A549 (cell line): ENCODE results near the gene CENPM. TPM values are rescaled to one million over a fixed set of nuclear protein-coding genes. Genes with fewer than 3 reads are reported as not detected.

Source experiments
- ATAC-seq, 2 experiments: fragments of 200-7000 bp in 1 of 2; fragments of >200 bp in 1 of 2; cut with Nextera tagmentation in 1 of 2; cut with Tn5 transposase in 1 of 2; 3 replicates each; pipeline versions ENCODE4 v1.8.0 to v1.9.1; 2018 to 2020; ENCODE audit warnings: mild to moderate bottlenecking in 1 of 2, moderate library complexity in 1 of 2
- CTCF ChIA-PET: fragments of 300-600 bp; sonication (Branson Sonifier 250); formaldehyde crosslinking; extraction: SDS; loops from one replicate; lab custom pipeline; 2021; ENCODE audit warnings: antibody characterized with exemption, inconsistent platforms; lab: Yijun Ruan, JAX
- POLR2A ChIA-PET: fragments of 350-600 bp; formaldehyde crosslinking; extraction: SDS; loops from one replicate; lab custom pipeline; 2021; ENCODE audit warnings: antibody characterized with exemption, inconsistent platforms; lab: Yijun Ruan, JAX
- DNase-seq, 2 experiments: peaks; one replicate each; pipeline versions ENCODE4 v3.0.0 to v3.0.0-alpha.2; 2011 to 2016; ENCODE audit warnings: low read depth in 1 of 2, low spot score in 1 of 2
- FAIRE-seq: peaks from 2 replicates; lab custom pipeline; 2011; peaks lifted over from hg19 to GRCh38; lab: Jason Lieb, UNC
- H3K27ac ChIP-seq, 2 experiments: fragments of >200 bp; sonication (Bioruptor Twin); formaldehyde crosslinking; 3 replicates each; pipeline ENCODE4 v1.5.1; 2016 to 2017
- H3K4me1 ChIP-seq: fragments of >200 bp; sonication (Bioruptor Twin); formaldehyde crosslinking; 3 replicates; pipeline ENCODE4 v1.6.1; 2016
- H3K4me2 ChIP-seq: fragments of >200 bp; sonication (Bioruptor Twin); formaldehyde crosslinking; 3 replicates; pipeline ENCODE4 v1.6.1; 2016
- H3K4me3 ChIP-seq: fragments of >200 bp; sonication (Bioruptor Twin); formaldehyde crosslinking; 3 replicates; pipeline ENCODE4 v1.5.1; 2016
- H3K9me3 ChIP-seq: fragments of >200 bp; sonication (Bioruptor Twin); formaldehyde crosslinking; 3 replicates; pipeline ENCODE4 v1.6.1; 2016
- BCL3 ChIP-seq: fragments of >200 bp; sonication (Bioruptor Twin); formaldehyde crosslinking; IDR thresholded peaks from 3 replicates; pipeline ENCODE4 v1.6.1; 2016
- BHLHE40 ChIP-seq: IDR thresholded peaks from 2 replicates; pipeline ENCODE4 v1.6.1; 2012; ENCODE audit warnings: low read depth, low read length, inconsistent platforms
- CBX2 ChIP-seq: fragments of 200-600 bp; sonication (generic); IDR thresholded peaks from 2 replicates; pipeline ENCODE4 v1.6.1; 2016; ENCODE audit warnings: low read depth, mild to moderate bottlenecking, borderline replicate concordance
- CEBPB ChIP-seq, 2 experiments: fragments of >200 bp in 1 of 2; sonication (Bioruptor Twin) in 1 of 2; formaldehyde crosslinking in 1 of 2; IDR thresholded peaks; 2 replicates each; pipeline ENCODE4 v1.6.1; 2012 to 2016
- CHD2 ChIP-seq: fragments of 150-350 bp; IDR thresholded peaks from 2 replicates; pipeline ENCODE4 v1.6.1; 2014; ENCODE audit warnings: low read length; ENCODE audit not compliant: partially characterized antibody
- EHF ChIP-seq: fragments of 250-450 bp; sonication (Bioruptor Pico); IDR thresholded peaks from 2 replicates; pipeline ENCODE4 v1.5.0; 2020; ENCODE audit warnings: mild to moderate bottlenecking
- ELK1 ChIP-seq: fragments of 150-350 bp; IDR thresholded peaks from 2 replicates; pipeline ENCODE4 v1.6.1; 2014; ENCODE audit warnings: low read depth, mild to moderate bottlenecking, low read length
- HDAC2 ChIP-seq: fragments of 200-600 bp; sonication (generic); IDR thresholded peaks from 2 replicates; pipeline ENCODE4 v1.6.1; 2016
- HEYL ChIP-seq: fragments of 250-450 bp; sonication (Bioruptor Pico); IDR thresholded peaks from 2 replicates; pipeline ENCODE4 v1.8.0; 2021; ENCODE audit warnings: mild to moderate bottlenecking, moderate library complexity
- HMGXB4 ChIP-seq: fragments of 250-450 bp; sonication (Bioruptor Pico); IDR thresholded peaks from 2 replicates; pipeline ENCODE4 v1.5.0; 2021; ENCODE audit warnings: mild to moderate bottlenecking, moderate library complexity, borderline replicate concordance
- HOXB5 ChIP-seq: fragments of 250-450 bp; sonication (Bioruptor Pico); IDR thresholded peaks from 2 replicates; pipeline ENCODE4 v1.5.0; 2020; ENCODE audit warnings: mild to moderate bottlenecking, moderate library complexity
- KDM1A ChIP-seq: fragments of 200-600 bp; sonication (generic); IDR thresholded peaks from 2 replicates; pipeline ENCODE4 v1.6.1; 2016; ENCODE audit warnings: low read depth, mild to moderate bottlenecking
- KDM5A ChIP-seq: fragments of 200-600 bp; sonication (generic); IDR thresholded peaks from 2 replicates; pipeline ENCODE4 v1.6.1; 2016; ENCODE audit warnings: antibody characterized with exemption, mild to moderate bottlenecking
- MAZ ChIP-seq: fragments of 150-350 bp; IDR thresholded peaks from 2 replicates; pipeline ENCODE4 v1.6.1; 2014; ENCODE audit warnings: antibody characterized with exemption, low read depth, low read length, borderline replicate concordance
- MYC ChIP-seq: IDR thresholded peaks from 2 replicates; pipeline ENCODE4 v1.6.1; 2012; ENCODE audit warnings: mild to moderate bottlenecking, inconsistent platforms, low read length, improper control_type of control experiment, borderline replicate concordance
- PBX3 ChIP-seq: IDR thresholded peaks from 2 replicates; pipeline ENCODE4 v1.6.1; 2012
- PHF8 ChIP-seq: fragments of 200-600 bp; sonication (generic); IDR thresholded peaks from 2 replicates; pipeline ENCODE4 v1.6.1; 2016; ENCODE audit warnings: low read depth, mild to moderate bottlenecking, antibody characterized with exemption, moderate library complexity, borderline replicate concordance
- POLR2AphosphoS2 ChIP-seq: conservative IDR thresholded peaks from 2 replicates; pipeline ENCODE4 v1.6.1; 2012; ENCODE audit warnings: low read length, improper control_type of control experiment, inconsistent platforms
- RARB ChIP-seq: fragments of 250-450 bp; sonication (Bioruptor Pico); IDR thresholded peaks from 2 replicates; pipeline ENCODE4 v1.8.0; 2021; ENCODE audit warnings: mild to moderate bottlenecking, moderate library complexity
- RCOR1 ChIP-seq: fragments of 150-350 bp; IDR thresholded peaks from 2 replicates; pipeline ENCODE4 v1.6.1; 2014; ENCODE audit warnings: antibody characterized with exemption, low read length, low read depth
- USF2 ChIP-seq: fragments of 450-650 bp; IDR thresholded peaks from 2 replicates; pipeline ENCODE4 v1.6.1; 2014; ENCODE audit warnings: antibody characterized with exemption
- ZFP36 ChIP-seq: fragments of 450-650 bp; IDR thresholded peaks from 2 replicates; pipeline ENCODE4 v1.6.1; 2014; ENCODE audit warnings: borderline replicate concordance; ENCODE audit not compliant: partially characterized antibody
- ZNF302 ChIP-seq: fragments of 250-450 bp; sonication (Bioruptor Pico); IDR thresholded peaks from 2 replicates; pipeline ENCODE4 v1.9.0; 2021; ENCODE audit warnings: inconsistent platforms, mild to moderate bottlenecking, moderate library complexity
- ZSCAN20 ChIP-seq: fragments of 250-450 bp; sonication (Bioruptor Pico); IDR thresholded peaks from 2 replicates; pipeline ENCODE4 v1.8.0; 2022; ENCODE audit warnings: mild to moderate bottlenecking, moderate library complexity
- whole genome bisulfite sequencing: methylation state at CpG from one replicate; pipeline ENCODE4 v1.1.6; 2017; ENCODE audit errors: missing lambda C conversion rate; 5-methylcytosine and 5-hydroxymethylcytosine counted together
- polyA plus RNA-seq, 4 experiments: library from polyadenylated mRNA; depleted of rRNA in 3 of 4; stranded (reverse); fragments of >200 nt; fragmentation: RNase III in 1 of 4; extraction: RNeasy Plus Mini Kit Qiagen cat#74134 plus additional on column Dnase treatment in 1 of 4; gene quantifications; 2 replicates in 3 of 4; 3 replicates in 1 of 4; pipeline ENCODE4 v1.2.3, GENCODE V29; 2011 to 2017

CENPM gene
- polyA plus RNA-seq, 2 of the 4 experiments (the other 2 are of a cell fraction), result 22.3 to 40.1 TPM

- no peaks in the 10 kb centered on the region for H3K4me1 ChIP-seq
- no peaks in the 10 kb centered on the region for H3K9me3 ChIP-seq
- no peak overlapping the region for H3K4me3 ChIP-seq
- ChIA-PET CTCF (interaction anchor here (1.2 to 2.6 kb wide), 2 partner anchors 36 to 208 kb away, joined by 3 to 10 read pairs; no protein-coding TSS in a partner anchor), POLR2A (no interaction called here)
- 94% methylated on average over 9 of the region's 24 CpGs for WGBS
- DNase-seq (no peak), FAIRE-seq (no peak), ATAC-seq (no peak)
- no peak for TF ChIP-seq BHLHE40
- no peak for TF ChIP-seq HMGXB4 (CRISPR knock-in tag)
- no peak for TF ChIP-seq USF2
- no peak for TF ChIP-seq MAZ
- TF ChIP-seq ZFP36, result no peak
- no peak overlapping the region for H3K27ac ChIP-seq
- no peak overlapping the region for H3K4me2 ChIP-seq
Observed at GRCh38 chr22:41904450-41905410, 42.2 kb downstream of the CENPM start.

GRCh38 chr22:41902932-41903421, 44.0 kb downstream of the CENPM start:
- H3K9me3 ChIP-seq, result no peaks in the 10 kb centered on the region
- ChIA-PET POLR2A (no interaction called here), CTCF (interaction anchor here (0.8 to 2.6 kb wide), 5 partner anchors 38 to 206 kb away, joined by 3 to 10 read pairs (median 4); no protein-coding TSS in a partner anchor)
- H3K27ac ChIP-seq, result no peak overlapping the region
- DNase-seq, result no peak
- no peak overlapping the region for H3K4me2 ChIP-seq
- no peaks in the 10 kb centered on the region for H3K4me1 ChIP-seq
- 100% methylated on average over 3 of the region's 15 CpGs for WGBS
- TF ChIP-seq KDM1A (no peak), CBX2 (no peak), BCL3 (no peak), HMGXB4 (CRISPR knock-in tag) (no peak), RARB (CRISPR knock-in tag) (no peak), EHF (CRISPR knock-in tag) (no peak), KDM5A (no peak), POLR2AphosphoS2 (no peak), HOXB5 (CRISPR knock-in tag) (no peak), RCOR1 (no peak), CEBPB (IDR thresholded peaks at IDR 0.05) (no peak), HDAC2 (no peak), ELK1 (no peak), PHF8 (no peak), ZNF302 (CRISPR knock-in tag) (no peak), ZSCAN20 (CRISPR knock-in tag) (no peak), PBX3 (no peak), CHD2 (no peak), MYC (no peak), HEYL (CRISPR knock-in tag) (no peak)
- H3K4me3 ChIP-seq, result no peak overlapping the region
- FAIRE-seq, result no peak
- ATAC-seq, result no peak
